K562 (cell line): ENCODE results near the gene DEDD2. TPM values are rescaled to one million over a fixed set of nuclear protein-coding genes. Genes with fewer than 3 reads are reported as not detected.

Experiments
- ADNP ChIP-seq: fragments of 200-800 bp; sonication (Bioruptor generic); IDR thresholded peaks from 2 replicates; pipeline ENCODE4 v1.6.1; 2016; ENCODE audit warnings: missing genetic modification characterization, missing compliant biosample characterization
- ATF6 ChIP-seq: sonication (generic); formaldehyde crosslinking; IDR thresholded peaks from 2 replicates; pipeline ENCODE4 v1.4.0; 2020; ENCODE audit warnings: mild to moderate bottlenecking, missing genetic modification reagents
- CGGBP1 ChIP-seq: fragments of 250-450 bp; sonication (Bioruptor Pico); IDR thresholded peaks from 2 replicates; pipeline ENCODE4 v1.9.0; 2021; ENCODE audit warnings: mild to moderate bottlenecking
- CREB3L1 ChIP-seq: fragments of 450-650 bp; IDR thresholded peaks from 2 replicates; pipeline ENCODE4 v1.6.1; 2014; ENCODE audit warnings: low read depth, mild to moderate bottlenecking, moderate library complexity, borderline replicate concordance
- ETV1 ChIP-seq: fragments of 450-650 bp; conservative IDR thresholded peaks from 2 replicates; pipeline ENCODE4 v1.6.1; 2016; ENCODE audit warnings: missing genetic modification characterization, control low read depth, low read depth, missing compliant biosample characterization
- GATA2 ChIP-seq: sonication (generic); formaldehyde crosslinking; IDR thresholded peaks from 2 replicates; pipeline ENCODE4 v1.4.0; 2020; ENCODE audit warnings: mild to moderate bottlenecking, missing genetic modification reagents
- GATAD2A ChIP-seq: fragments of 450-650 bp; IDR thresholded peaks from 2 replicates; pipeline ENCODE4 v1.6.1; 2017
- HDAC2 ChIP-seq: fragments of 450-650 bp; IDR thresholded peaks from 2 replicates; pipeline ENCODE4 v1.6.1; 2016; ENCODE audit warnings: mild to moderate bottlenecking
- IRF9 ChIP-seq: fragments of 450-650 bp; IDR thresholded peaks from 2 replicates; pipeline ENCODE4 v1.6.1; 2016; ENCODE audit warnings: missing biosample characterization, missing genetic modification characterization
- KDM4B ChIP-seq, 2 experiments: fragments of 450-650 bp in 1 of 2; sonication (generic) in 1 of 2; IDR thresholded peaks; 2 replicates each; pipeline ENCODE4 v1.6.1; 2016 to 2017; ENCODE audit warnings: borderline replicate concordance in 2 of 2, antibody characterized with exemption in 1 of 2, low read depth in 1 of 2, mild to moderate bottlenecking in 1 of 2
- NFXL1 ChIP-seq: fragments of 450-650 bp; formaldehyde crosslinking; IDR thresholded peaks from 2 replicates; pipeline ENCODE4 v1.4.0; 2021; ENCODE audit warnings: mild to moderate bottlenecking
- NFYB ChIP-seq: IDR thresholded peaks from 2 replicates; pipeline ENCODE4 v1.6.1; 2011; ENCODE audit warnings: mild to moderate bottlenecking, moderate library complexity; ENCODE audit not compliant: insufficient read length; ENCODE audit errors: extremely low read depth
- OTX1 ChIP-seq: fragments of 450-650 bp; formaldehyde crosslinking; IDR thresholded peaks from 2 replicates; pipeline ENCODE4 v1.4.0; 2022; ENCODE audit warnings: mild to moderate bottlenecking
- POU5F1 ChIP-seq: fragments of 150-350 bp; IDR thresholded peaks from 2 replicates; pipeline ENCODE4 v1.6.1; 2014; ENCODE audit warnings: borderline replicate concordance, low read length, low read depth, mild to moderate bottlenecking; ENCODE audit not compliant: partially characterized antibody
- RBFOX2 ChIP-seq: fragments of 200-400 bp; formaldehyde crosslinking; IDR thresholded peaks from 2 replicates; pipeline ENCODE4 v1.6.1; 2017; ENCODE audit warnings: low read depth, mild to moderate bottlenecking, low read length, moderate library complexity
- RERE ChIP-seq: sonication (generic); formaldehyde crosslinking; IDR thresholded peaks from 2 replicates; pipeline ENCODE4 v1.8.0; 2023; ENCODE audit warnings: missing genetic modification reagents, mild to moderate bottlenecking, borderline replicate concordance
- SMAD3 ChIP-seq: fragments of 450-650 bp; formaldehyde crosslinking; conservative IDR thresholded peaks from 2 replicates; pipeline ENCODE4 v1.4.0; 2020; ENCODE audit warnings: mild to moderate bottlenecking
- polyA plus RNA-seq, 8 experiments: library from polyadenylated mRNA; depleted of rRNA in 4 of 8; stranded (reverse) in 5 of 8; unstranded in 3 of 8; fragments of >200 nt; fragmentation: Nextera tagmentation in 2 of 8; fragmentation: Illumina TruSeq in 1 of 8; extraction: Ambion mirVana in 2 of 8; extraction: Trizol in 1 of 8; gene quantifications; 2 replicates each; pipeline versions ENCODE4 v1.2.1 to v1.2.3, GENCODE V29; 2011 to 2014; ENCODE audit warnings: inconsistent platforms in 1 of 8, missing spikeins in 1 of 8
- total RNA-seq, 7 experiments: library from RNA; depleted of rRNA in 6 of 7; stranded (reverse); fragments of >200 nt in 6 of 7; fragmentation: Illumina TruSeq in 2 of 7; extraction: Trizol in 2 of 7; gene quantifications; 2 replicates each; pipeline versions ENCODE4 v1.2.1 to v1.2.3, GENCODE V29; 2011 to 2021; ENCODE audit warnings: low replicate concordance in 1 of 7

Gene DEDD2
- total and polyA plus RNA-seq, 9 of the 15 experiments (the other 6 are each of a cell fraction or from before 2014, with no cell fraction given) = 4.3 to 43.0 (median 29.2) TPM

- TF ChIP-seq ATF6 (no peak), NFYB (no peak), SMAD3 (CRISPR knock-in tag) (no peak), GATAD2A (no peak), POU5F1 (peak; percentile 71), IRF9 (no peak), CREB3L1 (peak; percentile 99), CGGBP1 (CRISPR knock-in tag) (no peak), OTX1 (no peak), KDM4B (IDR thresholded peaks at IDR 0.05; ENCODE audit: borderline replicate concordance in 2 of 2, low read depth in 1 of 2) (no peak; a peak in 1 of 4 replicates), RERE (CRISPR knock-in tag) (no peak), ETV1 (tag) (peak; percentile 61), GATA2 (CRISPR knock-in tag) (no peak), NFXL1 (CRISPR knock-in tag) (no peak), HDAC2 (no peak; the same call in 1 of the 2 replicates), ADNP (tag) (no peak), RBFOX2 (peak; percentile 77)
Observed at GRCh38 chr19:42217520-42218437, at the start of gene DEDD2 (continued).
